Fibroblast of lung (primary cell): Measurements from ENCODE around the gene LRRC70. TPM values are rescaled to one million over a fixed set of nuclear protein-coding genes. Genes with fewer than 3 reads are reported as not detected.

Experiments
- DNase-seq, 2 donors: peaks; one replicate each; pipeline versions ENCODE4 v3.0.0 to v3.0.0-alpha.2; 2010; ENCODE audit warnings: low read depth in 2 of 2
- H2AFZ ChIP-seq: 2 replicates; pipeline ENCODE4 v1.5.1; 2012; ENCODE audit warnings: low read length, control low read depth, inconsistent platforms
- H3K27ac ChIP-seq: 2 replicates; pipeline ENCODE4 v1.5.1; 2011; ENCODE audit warnings: low read length, control low read depth; ENCODE audit not compliant: insufficient read depth
- H3K27me3 ChIP-seq: 2 replicates; pipeline ENCODE4 v1.5.1; 2011; ENCODE audit warnings: mild to moderate bottlenecking, low read length; ENCODE audit not compliant: control insufficient read depth, insufficient read depth
- H3K36me3 ChIP-seq: 2 replicates; pipeline ENCODE4 v1.5.1; 2011; ENCODE audit warnings: low read length; ENCODE audit not compliant: control insufficient read depth, insufficient read depth
- H3K4me1 ChIP-seq: 2 replicates; pipeline ENCODE4 v1.5.1; 2011; ENCODE audit warnings: low read length; ENCODE audit not compliant: control insufficient read depth, insufficient read depth; ENCODE audit errors: extremely low read depth
- H3K4me2 ChIP-seq: 2 replicates; pipeline ENCODE4 v1.5.1; 2011; ENCODE audit warnings: low read length, control low read depth; ENCODE audit not compliant: insufficient read depth; ENCODE audit errors: extremely low read depth
- H3K4me3 ChIP-seq, 4 experiments: fragments of 200-600 bp in 1 of 4; sonication (generic) in 1 of 4; replicated peaks in 1 of 4; 2 replicates each; pipeline ENCODE4 v1.5.1; 2011 to 2016; ENCODE audit warnings: low read length in 4 of 4, low read depth in 3 of 4, mild to moderate bottlenecking in 3 of 4, control low read depth in 2 of 4, inconsistent platforms in 1 of 4, mixed read lengths in 1 of 4; ENCODE audit not compliant: insufficient read depth in 1 of 4; ENCODE audit errors: control extremely low read depth in 1 of 4
- H3K79me2 ChIP-seq: 2 replicates; pipeline ENCODE4 v1.5.1; 2012; ENCODE audit warnings: mild to moderate bottlenecking, low read length, inconsistent platforms; ENCODE audit not compliant: control insufficient read depth, insufficient read depth
- H3K9ac ChIP-seq: 2 replicates; pipeline ENCODE4 v1.5.1; 2011; ENCODE audit warnings: mild to moderate bottlenecking, low read length, control low read depth; ENCODE audit not compliant: insufficient read depth
- H3K9me3 ChIP-seq: 2 replicates; pipeline ENCODE4 v1.5.1; 2012; ENCODE audit warnings: low read depth, low read length; ENCODE audit not compliant: control insufficient read depth, insufficient read depth
- H4K20me1 ChIP-seq: 2 replicates; pipeline ENCODE4 v1.5.1; 2011; ENCODE audit warnings: low read length; ENCODE audit not compliant: control insufficient read depth, insufficient read depth; ENCODE audit errors: extremely low read depth
- CTCF ChIP-seq, 2 donors: IDR thresholded peaks in 1 of 2; conservative IDR thresholded peaks in 1 of 2; 1 replicate in 1 of 2; 2 replicates in 1 of 2; pipeline ENCODE4 v1.5.1; 2011 to 2012; ENCODE audit warnings: low read length in 2 of 2, control low read depth in 1 of 2, inconsistent platforms in 1 of 2, low read depth in 1 of 2, mild to moderate bottlenecking in 1 of 2
- EZH2 ChIP-seq: IDR thresholded peaks from 2 replicates; pipeline ENCODE4 v1.5.1; 2012; ENCODE audit warnings: low read length, control low read depth, mild to moderate bottlenecking; ENCODE audit errors: missing control alignments
- polyA plus RNA-seq, 2 donors: library from polyadenylated mRNA; depleted of rRNA in 1 of 2; stranded (reverse) in 1 of 2; unstranded in 1 of 2; fragments of >200 nt; gene quantifications; 2 replicates each; pipeline ENCODE4 v1.2.1, GENCODE V29; 2011 to 2012; ENCODE audit warnings: missing spikeins in 1 of 2
- total RNA-seq: library from RNA; depleted of rRNA; stranded (reverse); fragments of >200 nt; gene quantifications from 2 replicates; pipeline ENCODE4 v1.2.1, GENCODE V29; 2014

Gene LRRC70
- total and polyA plus RNA-seq, 2 donors (not counting 1 experiment from before 2014, with no cell fraction given): 0.34 to 1.3 TPM

GRCh38 chr5:62579761-62580160 lies 1.1 kb downstream of the LRRC70 start:
- H3K27ac ChIP-seq: no peak overlapping the region
- H3K4me1 ChIP-seq: no peaks in the 10 kb centered on the region
- no peak overlapping the region for H3K4me3 ChIP-seq

GRCh38 chr5:62581836-62582597 lies 3.4 kb downstream of the LRRC70 start:
- Histone ChIP-seq H2AFZ (no peak overlapping the region), H3K4me1 (no peaks in the 10 kb centered on the region), H3K9me3 (no peaks in the 10 kb centered on the region), H3K4me2 (no peak overlapping the region), H3K4me3 (no peak overlapping the region), H3K36me3 (no peaks in the 10 kb centered on the region), H3K27me3 (no peaks in the 10 kb centered on the region), H3K9ac (no peak overlapping the region), H4K20me1 (no peaks in the 10 kb centered on the region), H3K79me2 (no peaks in the 10 kb centered on the region), H3K27ac (no peak overlapping the region)
- TF ChIP-seq EZH2 (no peak), CTCF (conservative IDR thresholded peaks at IDR 0.05 in 1 of 2, IDR thresholded peaks at IDR 0.05 in 1 of 2; ENCODE audit: low read depth in 1 of 2, low read length in 2 of 2) (no peak)
- no peak for DNase-seq

More at GRCh38 chr5:62579761-62580160, 1.1 kb downstream of the LRRC70 start:
- DNase-seq: no peak
- Histone ChIP-seq H3K4me2 (no peak overlapping the region), H3K36me3 (no peaks in the 10 kb centered on the region), H2AFZ (no peak overlapping the region), H3K9ac (no peak overlapping the region), H4K20me1 (no peaks in the 10 kb centered on the region), H3K27me3 (no peaks in the 10 kb centered on the region), H3K9me3 (no peaks in the 10 kb centered on the region), H3K79me2 (no peaks in the 10 kb centered on the region)
- TF ChIP-seq EZH2: no peak

- Histone ChIP-seq H3K9ac (no peak overlapping the region), H2AFZ (no peak overlapping the region), H4K20me1 (no peaks in the 10 kb centered on the region), H3K9me3 (no peaks in the 10 kb centered on the region), H3K36me3 (no peaks in the 10 kb centered on the region), H3K4me3 (no peak overlapping the region), H3K4me1 (no peaks in the 10 kb centered on the region), H3K27ac (no peak overlapping the region), H3K4me2 (no peak overlapping the region), H3K79me2 (no peaks in the 10 kb centered on the region), H3K27me3 (no peaks in the 10 kb centered on the region)
- DNase-seq: no peak
- TF ChIP-seq EZH2 (no peak), CTCF (conservative IDR thresholded peaks at IDR 0.05 in 1 of 2, IDR thresholded peaks at IDR 0.05 in 1 of 2; ENCODE audit: low read depth in 1 of 2, low read length in 2 of 2) (no peak)
Measured at GRCh38 chr5:62584391-62584790, 5.8 kb downstream of the LRRC70 start.
